Left renal cortex interstitium (tissue), 4 donors: ENCODE results near the gene ZNF697. TPM values are rescaled to one million over a fixed set of nuclear protein-coding genes. Genes with fewer than 3 reads are reported as not detected.

Source experiments
- DNase-seq, 4 donors: peaks; one replicate each; pipeline ENCODE4 v3.0.0-alpha.2; 2013; ENCODE audit warnings: low read depth in 4 of 4, low spot score in 2 of 4, missing footprints in 1 of 4
- polyA plus RNA-seq, 4 donors: library from polyadenylated mRNA; unstranded; fragments of 120-200 nt; gene quantifications; one replicate each; pipeline ENCODE4 v1.2.1, GENCODE V29; 2013; ENCODE audit not compliant: insufficient read length in 4 of 4

ZNF697 gene
- polyA plus RNA-seq, 4 donors: 19.4 to 22.0 (median 20.3) TPM

DNA sequence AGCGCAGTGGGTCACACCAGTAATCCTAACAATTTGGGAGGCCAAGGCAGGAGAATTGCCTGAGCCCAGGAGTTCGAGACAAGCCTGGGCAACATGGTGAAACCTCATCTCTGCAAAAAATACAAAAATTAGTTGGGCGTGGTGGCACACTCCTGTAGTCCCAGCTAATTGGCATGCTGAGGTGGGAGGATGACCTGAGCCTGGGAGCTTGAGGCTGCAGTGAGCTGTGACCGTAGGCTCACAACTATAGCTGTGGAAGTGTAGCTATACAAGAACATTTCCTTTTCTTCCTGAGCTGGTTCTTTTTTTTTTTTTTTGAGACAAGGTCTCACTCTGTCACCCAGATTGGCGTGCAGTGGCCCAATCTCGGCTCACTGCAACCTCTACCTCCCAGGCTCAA, 19.1 kb upstream of the ZNF697 start:
- no peak for DNase-seq

DNA sequence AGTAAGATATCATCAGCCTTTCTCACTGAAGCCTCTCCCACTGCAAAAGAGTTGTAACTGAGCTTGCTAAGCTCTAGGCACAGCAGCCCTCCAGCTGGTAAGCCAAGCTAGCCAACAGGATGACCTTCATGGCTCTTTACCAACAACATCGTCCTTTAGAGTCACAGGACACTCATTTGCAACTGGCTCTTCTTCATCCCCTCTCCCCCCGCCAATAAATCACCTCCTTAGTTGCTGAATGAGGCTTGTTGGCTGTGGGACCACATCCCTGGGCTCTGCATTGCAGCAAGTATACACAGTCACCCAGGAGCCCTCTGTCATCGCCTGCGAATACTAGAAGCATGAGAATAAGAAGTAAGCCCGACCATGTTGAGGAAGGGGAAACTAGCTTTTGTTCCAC, 16.0 kb upstream of the ZNF697 start:
- no peak for DNase-seq

DNA sequence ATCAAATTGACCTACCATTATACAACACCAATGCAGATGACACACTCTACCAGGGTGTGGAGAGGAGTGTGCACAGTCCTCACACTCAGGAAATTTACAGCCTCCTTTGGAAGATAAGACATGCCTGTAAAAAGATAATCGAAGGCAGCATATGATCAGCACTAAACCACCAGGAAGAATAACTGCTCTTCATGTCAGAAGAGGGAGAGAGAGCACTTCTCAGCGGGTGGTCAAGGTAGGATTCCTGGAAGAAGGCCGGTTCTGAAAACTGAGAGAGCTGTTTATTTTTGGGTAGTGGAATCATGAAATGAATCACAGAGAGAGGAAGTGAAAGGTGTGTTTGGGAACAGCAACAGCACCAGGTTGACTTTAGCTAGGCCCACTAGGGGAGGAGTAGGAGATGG, 14.0 kb upstream of the ZNF697 start:
- DNase-seq: no peak

DNA sequence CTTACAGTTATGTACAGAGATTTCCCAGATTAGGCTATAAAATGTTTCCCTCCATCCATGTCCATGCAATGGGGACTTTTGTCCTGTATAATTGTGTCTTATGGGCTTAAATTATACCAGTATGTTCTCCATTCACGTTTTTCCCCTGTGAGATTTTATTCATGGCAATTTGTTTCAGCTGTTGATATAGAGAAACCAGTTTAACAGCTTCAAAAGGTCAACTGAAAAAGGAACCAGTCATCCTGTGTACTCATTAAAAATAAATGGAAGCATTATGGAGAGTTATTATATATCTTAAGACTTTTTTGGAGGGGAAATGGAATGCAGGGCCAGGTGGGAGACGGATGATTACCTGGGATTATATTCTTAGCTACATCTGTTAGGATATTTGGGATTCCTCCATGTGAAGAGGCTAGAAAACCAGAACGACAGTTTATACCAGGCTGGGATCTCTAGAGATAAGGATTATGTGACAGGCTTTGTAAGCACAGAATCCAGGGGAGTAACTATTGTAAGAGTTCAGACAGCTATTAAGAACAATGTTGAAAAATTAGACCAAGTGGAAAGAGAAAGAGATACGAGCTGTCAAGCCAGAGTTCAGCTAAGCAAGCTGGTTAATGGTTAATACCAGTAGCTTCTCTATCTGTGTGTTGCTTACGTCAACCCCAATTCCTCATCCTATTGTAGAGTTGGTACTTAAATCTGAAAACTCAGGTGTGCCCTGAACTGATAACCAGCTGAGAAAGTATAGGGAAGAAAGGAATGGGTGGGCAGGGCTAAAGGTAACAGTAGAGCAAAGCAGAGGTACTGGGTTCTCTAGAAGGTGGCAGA, 12.4 kb upstream of the ZNF697 start:
- no peak for DNase-seq

DNA sequence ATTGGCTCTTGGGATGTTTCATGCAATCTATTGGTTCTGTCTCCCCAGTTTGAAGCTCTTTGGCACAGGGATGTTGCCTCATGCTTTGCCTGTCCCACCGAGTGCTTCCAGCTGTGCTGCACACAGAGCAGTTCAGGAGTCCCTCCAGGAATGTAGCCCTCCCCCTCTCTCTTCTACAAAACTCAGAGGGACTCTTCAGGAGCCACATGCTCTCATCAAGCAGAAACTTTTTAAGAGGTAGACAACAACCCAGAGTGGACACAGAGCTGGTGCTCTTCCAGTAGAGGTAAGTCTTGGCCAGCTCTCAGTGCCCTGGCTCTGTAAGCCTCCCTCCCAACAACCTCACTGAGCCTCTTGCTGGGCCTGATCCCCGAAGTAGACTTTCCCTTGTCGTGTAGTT, 11.6 kb upstream of the ZNF697 start:
- peak in 1 of 4 donors; percentile 55 for DNase-seq

DNA sequence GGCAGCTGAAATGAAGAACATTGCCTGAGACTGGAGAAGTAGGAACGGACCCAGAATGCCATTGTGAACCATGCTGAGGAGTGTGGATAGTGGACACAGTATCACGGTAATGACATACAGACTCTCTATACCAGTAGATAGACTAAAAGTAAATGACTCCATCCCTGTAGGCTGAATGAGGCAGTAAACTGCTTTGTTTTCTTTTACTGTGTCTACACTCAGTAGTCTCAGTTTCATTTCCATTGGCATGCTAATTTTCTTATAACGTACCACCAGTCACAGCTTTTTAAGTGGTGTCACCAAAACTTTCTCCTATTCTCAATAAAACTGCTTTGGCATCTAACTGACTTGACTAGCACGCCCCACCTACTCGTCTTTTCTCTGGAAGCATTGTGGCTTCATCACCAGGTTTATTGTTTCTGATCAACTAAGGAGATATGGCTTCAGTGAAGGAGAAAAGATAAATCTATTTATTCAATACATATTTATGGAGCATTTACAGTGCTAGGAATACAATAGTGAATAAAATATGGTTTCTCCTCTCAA, 8.4 kb upstream of the ZNF697 start:
- no peak for DNase-seq

DNA sequence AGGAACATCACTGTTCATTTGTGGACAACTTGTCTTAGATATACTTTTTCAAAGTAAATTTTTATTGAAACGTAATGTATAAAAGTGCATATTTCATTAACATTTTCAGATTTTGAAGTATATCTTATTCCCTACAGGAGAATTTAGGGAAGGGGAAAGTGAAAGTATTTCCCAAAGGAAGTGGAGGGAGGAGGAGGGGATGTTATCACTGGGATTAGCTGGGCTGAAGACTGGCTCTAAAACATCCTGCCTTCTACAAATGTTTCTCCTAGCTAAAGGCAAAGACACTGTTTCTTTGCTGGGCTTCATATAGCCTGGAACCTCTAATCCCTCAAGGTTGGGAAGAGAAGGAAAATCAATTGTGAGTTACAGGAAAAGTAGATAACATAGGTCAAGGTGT, 7.1 kb upstream of the ZNF697 start:
- no peak for DNase-seq

DNA sequence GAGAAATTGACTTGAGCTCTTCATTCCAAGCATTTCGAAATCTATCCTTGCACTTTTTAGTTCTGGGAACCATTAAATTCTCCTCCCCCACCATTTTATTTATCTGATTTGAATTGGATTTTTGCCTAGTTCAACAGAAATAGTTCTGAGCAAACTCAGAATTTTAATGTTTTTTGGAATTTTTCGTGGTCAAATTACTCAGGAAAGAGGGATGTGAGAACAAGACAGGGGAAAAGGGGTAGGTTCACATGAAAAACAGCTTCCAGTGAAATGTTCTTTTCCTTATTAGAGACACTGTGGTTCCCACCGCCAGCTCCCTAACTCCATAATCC, 5.7 kb upstream of the ZNF697 start:
- DNase-seq: no peak

DNA sequence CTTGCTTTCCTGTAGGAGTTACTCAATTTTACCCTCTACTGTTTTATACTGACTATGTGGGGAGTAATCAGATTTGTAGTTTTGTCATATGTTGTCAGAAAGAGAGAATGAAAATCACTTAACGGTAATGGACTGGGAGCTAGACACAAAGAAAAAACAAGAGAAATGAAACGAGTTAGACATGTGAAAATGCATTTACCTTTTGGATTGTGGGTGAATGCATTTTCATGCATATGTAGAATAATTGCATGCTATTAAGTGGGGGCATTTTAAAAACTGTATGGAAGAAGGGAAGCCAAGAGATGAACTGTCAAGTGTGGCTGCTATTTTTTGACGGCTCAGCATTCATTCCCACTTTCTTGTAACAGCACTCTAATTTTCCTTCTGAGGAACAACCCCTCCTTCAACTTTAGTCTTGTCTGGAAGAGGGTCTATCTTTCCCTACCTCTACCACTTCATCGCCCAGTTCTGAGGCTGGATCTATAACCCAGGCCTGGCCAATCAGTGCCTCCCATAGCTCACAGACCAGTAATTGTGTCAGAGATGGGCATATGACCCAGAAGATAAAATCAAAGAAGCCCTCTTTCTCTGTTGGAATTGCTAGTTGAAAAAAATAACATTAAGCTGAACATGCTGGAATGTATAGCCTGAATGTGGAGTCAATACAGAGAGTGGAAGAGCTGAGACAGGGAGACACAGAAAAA, 5.2 kb upstream of the ZNF697 start:
- no peak for DNase-seq

DNA sequence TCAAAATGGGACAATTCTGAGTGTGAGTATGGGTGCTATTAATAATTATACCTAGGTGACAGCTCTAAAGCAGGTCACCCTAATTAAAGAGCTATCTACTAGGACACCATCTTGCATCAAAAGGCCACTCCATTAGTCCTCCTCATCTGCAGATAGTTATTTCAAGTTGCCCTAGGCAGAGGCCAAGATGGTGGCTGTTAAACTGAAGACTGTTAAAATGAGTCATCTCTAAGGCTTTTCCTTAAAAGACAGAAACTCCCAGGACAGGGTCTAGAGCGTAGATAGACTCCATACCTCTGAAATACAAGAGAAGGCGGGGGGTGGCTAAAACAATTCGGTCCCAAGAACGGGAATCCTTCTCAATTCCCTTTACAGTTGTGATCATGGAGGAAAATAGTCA, 4.5 kb upstream of the ZNF697 start:
- DNase-seq: no peak

DNA sequence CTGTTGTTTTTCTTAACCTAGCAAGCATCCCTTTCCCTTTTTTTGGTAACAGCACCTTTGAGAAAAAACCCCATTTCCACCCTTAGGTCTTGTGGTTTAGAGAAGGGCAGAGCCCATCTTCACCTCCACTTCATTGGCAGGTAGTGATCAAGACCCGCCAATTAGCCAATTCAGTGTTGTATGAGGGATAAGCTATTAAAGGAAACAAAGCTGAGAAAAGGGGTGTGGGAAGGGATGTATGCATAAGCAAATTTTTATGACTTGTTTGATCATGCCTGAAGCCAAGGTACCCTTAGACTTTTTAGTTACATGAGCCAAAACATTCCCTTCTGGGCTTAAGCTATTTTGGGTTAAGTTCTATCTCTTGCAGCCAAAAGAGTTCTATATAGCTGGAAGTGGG, 3.6 kb upstream of the ZNF697 start:
- DNase-seq: no peak

DNA sequence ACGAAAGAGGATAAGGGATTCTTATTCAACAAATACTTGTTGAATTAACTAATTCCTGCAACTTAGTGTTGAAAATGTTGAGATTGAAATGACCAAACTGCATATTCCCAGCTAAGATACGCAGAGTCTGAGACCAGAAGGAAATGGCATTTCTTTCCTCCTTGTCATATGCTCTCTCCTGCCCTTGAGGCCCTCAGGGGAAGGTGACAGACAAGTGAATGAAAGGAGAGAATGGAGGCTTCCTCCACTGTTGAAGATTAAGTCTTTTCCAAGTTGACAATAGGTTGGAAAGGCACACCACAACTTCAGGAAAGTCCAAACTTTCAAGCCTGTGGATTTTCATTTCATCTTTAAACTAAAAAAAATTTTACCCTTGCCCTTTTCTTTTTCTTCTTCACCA, 3.1 kb upstream of the ZNF697 start:
- no peak for DNase-seq

DNA sequence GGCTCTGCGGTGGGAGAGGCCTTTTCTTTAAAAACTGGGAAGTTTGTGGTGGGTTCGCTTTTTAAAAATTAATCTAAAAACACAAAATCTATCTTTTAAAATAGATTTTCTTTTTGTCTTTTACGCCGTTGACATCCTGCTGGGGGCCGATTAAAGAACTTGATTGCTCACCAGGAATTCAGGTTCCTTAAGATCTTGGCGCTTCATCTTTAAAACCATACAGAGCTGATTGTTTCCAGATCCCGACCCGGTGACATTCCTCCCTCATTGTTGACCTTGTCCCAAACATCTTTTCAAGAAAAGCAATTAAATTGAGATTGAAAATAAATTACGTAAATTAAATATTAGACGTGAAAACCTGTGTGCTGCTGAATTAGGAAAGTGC, 546 bp upstream of the ZNF697 start:
- DNase-seq: no peak

DNA sequence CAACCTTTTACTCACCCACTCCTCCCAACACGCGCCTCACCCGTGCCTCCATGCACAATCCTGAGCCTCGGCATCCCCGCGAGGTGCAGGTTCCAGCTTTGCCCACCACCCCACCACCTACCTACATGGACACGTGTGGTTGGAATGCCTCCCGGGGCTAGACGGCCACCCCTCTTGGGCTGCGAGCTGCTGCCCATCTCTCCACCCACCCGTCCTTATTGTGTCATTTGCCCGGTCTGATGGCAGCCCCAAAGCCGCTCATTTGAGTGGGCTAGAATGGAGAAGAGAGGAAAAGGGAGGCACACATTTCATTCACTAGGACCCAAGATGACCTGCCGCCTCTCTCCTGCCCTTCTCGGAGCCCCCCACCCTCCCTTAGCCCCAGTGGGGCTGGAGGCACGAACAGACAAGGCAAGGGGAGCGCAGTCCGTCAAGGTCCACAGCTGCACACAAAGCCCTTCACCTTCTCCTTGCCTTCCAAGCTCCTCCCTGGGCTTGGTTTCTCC, 785 bp downstream of the ZNF697 start:
- no peak for DNase-seq

DNA sequence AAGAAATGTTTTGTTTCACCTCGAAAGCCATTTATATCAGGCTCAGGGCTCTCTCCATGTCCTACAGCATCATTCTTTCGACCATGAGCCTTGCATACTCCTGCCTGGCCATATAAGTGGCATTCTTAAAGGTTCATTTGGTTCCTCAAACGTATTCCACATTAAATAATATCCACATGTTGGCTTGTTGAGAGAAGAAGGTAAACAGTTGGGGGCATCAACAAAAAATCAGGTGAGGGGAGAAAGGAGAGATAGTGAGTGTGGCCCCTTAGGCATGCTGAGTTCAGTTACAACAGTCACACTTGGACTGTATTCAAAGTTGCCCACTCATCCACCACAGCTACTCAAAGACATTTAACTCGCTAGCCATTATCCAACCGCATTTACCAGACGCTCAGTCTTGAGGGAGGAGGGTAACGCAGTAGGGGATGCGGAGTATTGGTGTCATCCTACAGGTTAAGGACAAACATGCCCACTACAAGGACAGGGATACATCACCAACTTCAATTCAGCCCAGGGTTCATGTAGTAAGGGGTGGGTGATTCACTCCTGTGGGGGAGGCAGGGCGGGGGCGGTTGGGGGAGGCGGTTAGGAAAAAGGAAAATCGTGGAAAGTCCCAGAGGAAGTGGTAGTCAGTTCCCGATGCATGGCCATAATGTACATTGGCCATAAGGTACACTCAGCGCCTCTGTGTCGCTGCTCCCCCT, 1.4 kb downstream of the ZNF697 start:
- no peak for DNase-seq

DNA sequence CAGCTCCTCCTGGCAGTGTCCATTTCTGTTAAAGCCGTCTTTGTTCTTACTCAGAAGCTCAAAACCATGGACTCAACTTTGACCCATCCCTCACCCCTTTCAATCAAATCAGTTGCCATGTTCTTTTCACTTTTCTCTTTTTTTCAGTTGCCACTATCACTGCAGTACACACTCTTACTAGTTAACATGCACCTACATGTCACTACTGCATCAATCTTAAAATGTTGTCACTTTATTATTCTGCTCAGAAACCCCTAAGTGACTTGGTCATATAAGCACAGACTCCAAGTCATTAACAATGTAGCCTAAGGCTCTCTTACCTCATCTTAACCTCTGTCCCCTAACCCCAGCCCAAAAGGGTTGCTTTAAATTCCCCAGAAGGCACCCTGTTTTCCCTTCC, 9.0 kb downstream of the ZNF697 start:
- DNase-seq: no peak

DNA sequence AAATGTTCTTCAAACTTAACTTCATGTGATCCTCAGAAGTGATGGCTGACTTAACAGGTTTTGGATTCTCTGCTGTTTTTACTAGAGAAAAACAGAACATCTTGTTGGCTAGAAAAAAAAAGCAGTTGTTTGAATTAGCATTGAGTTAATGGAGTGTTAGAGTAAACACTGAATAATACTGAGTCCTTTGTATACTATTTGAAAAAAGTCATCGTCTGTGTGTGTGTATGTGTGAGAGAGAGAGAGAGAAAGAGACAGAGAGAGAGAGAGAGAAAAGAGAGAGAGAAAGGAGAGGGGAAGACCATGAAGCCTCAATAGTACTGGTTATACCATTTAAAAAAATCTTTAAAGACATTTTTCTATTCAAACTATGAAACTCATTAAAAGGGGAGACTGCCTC, 10.4 kb downstream of the ZNF697 start:
- no peak for DNase-seq

DNA sequence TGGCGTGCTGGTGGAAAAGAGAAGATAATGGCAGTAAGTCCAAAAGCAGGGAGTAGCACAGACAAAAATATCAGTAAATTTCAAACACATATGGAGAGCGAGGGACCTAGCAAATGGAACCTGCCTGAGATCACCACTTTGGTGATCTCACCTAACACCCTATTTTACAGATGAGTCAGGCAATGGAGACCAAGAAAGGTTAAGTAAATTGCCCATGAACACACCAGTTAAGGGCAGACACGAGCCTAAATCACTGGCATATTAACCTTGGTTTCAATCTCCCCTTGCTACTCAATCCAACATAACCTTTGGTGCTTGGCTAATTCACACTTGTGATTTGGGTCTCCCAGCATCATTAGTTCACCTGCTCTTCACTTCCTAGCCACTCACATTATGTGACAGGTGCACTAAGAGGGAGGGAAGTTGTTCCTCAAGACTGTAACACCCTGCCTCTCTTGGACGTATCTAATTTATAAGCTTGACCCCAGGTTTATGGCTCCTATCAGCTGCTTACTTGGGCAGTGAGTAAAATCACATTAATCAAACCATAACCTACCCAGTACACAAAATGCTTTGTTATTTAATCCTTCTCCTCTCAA, 11.5 kb downstream of the ZNF697 start:
- no peak for DNase-seq

DNA sequence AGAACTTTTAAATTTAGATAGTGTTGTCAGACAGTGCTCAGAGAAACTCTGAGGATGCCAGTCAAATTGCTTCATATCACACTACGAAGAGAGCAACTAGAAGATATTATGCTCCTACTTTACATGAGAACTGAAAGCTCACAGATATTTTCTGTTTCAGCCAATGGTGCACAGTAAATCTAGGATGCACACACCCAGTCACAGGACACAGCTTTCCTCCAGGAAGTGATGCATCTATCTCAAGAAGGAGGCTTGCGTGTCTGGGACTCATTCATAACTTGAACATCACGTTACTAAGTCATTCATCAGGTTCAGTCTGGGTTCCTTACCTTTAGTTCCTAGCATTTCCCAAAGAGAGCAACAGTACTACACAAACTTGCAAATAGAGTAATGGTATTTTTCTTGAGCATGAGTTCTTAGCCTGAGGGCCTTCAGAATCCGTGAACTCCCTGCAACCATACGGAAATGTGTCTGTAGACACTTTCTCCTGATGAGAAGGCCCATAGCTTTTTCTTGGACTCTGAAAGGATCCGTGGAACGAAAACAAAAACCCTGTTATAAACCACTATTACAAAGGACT, 12.2 kb downstream of the ZNF697 start:
- no peak for DNase-seq

DNA sequence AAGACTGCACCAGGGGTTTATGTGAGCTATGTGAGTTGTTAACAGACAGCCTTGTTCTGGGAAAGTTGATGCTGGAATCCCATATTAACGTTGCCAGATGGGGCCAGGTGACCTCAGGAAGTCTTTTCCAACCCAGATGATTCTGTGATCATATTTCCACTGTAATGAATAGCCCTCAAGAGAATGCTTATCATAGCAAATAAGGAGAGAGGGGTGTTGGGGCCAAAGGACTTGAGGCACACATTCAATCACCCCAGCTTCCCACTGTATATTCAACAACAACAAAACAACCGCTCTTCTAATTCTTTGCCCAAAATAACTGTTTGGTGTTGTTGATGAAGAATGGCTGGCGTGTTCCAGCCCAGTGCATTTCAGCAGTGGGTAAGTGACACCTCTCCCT, 14.1 kb downstream of the ZNF697 start:
- no peak for DNase-seq

DNA sequence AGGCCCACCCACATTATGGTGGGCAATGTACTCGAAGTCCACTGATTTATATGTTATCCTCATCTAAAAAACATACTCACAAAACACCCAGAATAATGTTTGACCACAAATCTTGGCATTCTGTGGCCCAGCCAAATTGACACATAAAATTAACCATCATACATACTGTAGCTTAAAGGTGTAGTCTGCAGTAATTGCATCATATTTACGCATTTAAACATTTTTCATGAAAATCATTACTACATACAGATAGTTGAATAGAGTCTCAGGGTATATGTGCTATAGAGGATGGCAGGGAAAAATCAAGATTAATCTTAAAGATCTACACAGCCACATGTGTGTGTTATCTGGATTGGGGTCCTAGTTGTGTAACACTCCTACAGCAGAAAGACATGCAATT, 14.5 kb downstream of the ZNF697 start:
- DNase-seq: no peak
